Osteocyte (in vitro differentiated cells): ENCODE results near the gene PCSK6. TPM values are rescaled to one million over a fixed set of nuclear protein-coding genes. Genes with fewer than 3 reads are reported as not detected.

Experiments
- DNase-seq: peaks from one replicate; pipeline ENCODE4 v3.0.0; 2021; ENCODE audit warnings: mixed read lengths; ENCODE audit not compliant: unreplicated experiment; ENCODE audit errors: extremely low spot score
- H3K27ac Mint-ChIP-seq: one replicate; pipeline ENCODE4 v1.8.0; 2021; ENCODE audit warnings: mild to moderate bottlenecking, mixed read lengths; ENCODE audit not compliant: unreplicated experiment
- H3K27me3 Mint-ChIP-seq: one replicate; pipeline ENCODE4 v1.8.0; 2021; ENCODE audit warnings: mixed read lengths; ENCODE audit not compliant: unreplicated experiment
- H3K36me3 Mint-ChIP-seq: one replicate; pipeline ENCODE4 v1.8.0; 2021; ENCODE audit warnings: mixed read lengths; ENCODE audit not compliant: unreplicated experiment
- H3K4me1 Mint-ChIP-seq: one replicate; pipeline ENCODE4 v1.8.0; 2021; ENCODE audit warnings: mixed read lengths; ENCODE audit not compliant: unreplicated experiment
- H3K4me3 Mint-ChIP-seq: one replicate; pipeline ENCODE4 v1.8.0; 2021; ENCODE audit warnings: mild to moderate bottlenecking, moderate library complexity, mixed read lengths; ENCODE audit not compliant: unreplicated experiment
- H3K9me3 Mint-ChIP-seq: one replicate; pipeline ENCODE4 v1.8.0; 2021; ENCODE audit warnings: mixed read lengths; ENCODE audit not compliant: unreplicated experiment
- CTCF ChIP-seq: fragments of 200-600 bp; sonication (generic); IDR thresholded peaks from 2 replicates; pipeline ENCODE4 v1.5.0; 2021; ENCODE audit warnings: antibody characterized with exemption, mild to moderate bottlenecking, moderate library complexity
- total RNA-seq: library from RNA; stranded (reverse); gene quantifications from 2 replicates; pipeline ENCODE4 v1.2.1, GENCODE V29; 2021

PCSK6 gene
- total RNA-seq, 1 donor from 2014 or later = 0.43 TPM

GRCh38 chr15:101437209-101437608 lies 52.3 kb downstream of the PCSK6 start:
- TF ChIP-seq CTCF = no peak
- H3K4me3 Mint-ChIP-seq = no peak overlapping the region

GRCh38 chr15:101436526-101436925 lies 53.0 kb downstream of the PCSK6 start:
- Mint-ChIP-seq H3K27ac (no peak overlapping the region), H3K4me3 (no peak overlapping the region), H3K27me3 (peaks cover 10% of the 10 kb centered on the region), H3K9me3 (no peaks in the 10 kb centered on the region), H3K36me3 (no peaks in the 10 kb centered on the region), H3K4me1 (no peaks in the 10 kb centered on the region)
- DNase-seq = peak; percentile 57
- TF ChIP-seq CTCF = no peak

More at GRCh38 chr15:101437209-101437608, 52.3 kb downstream of the PCSK6 start:
- Mint-ChIP-seq H3K4me1 (no peaks in the 10 kb centered on the region), H3K9me3 (no peaks in the 10 kb centered on the region), H3K27ac (no peak overlapping the region), H3K27me3 (peaks cover 12% of the 10 kb centered on the region), H3K36me3 (no peaks in the 10 kb centered on the region)
- DNase-seq = peak; percentile 73

GRCh38 chr15:101435761-101436160 lies 53.7 kb downstream of the PCSK6 start:
- Mint-ChIP-seq H3K36me3 (no peaks in the 10 kb centered on the region), H3K4me1 (no peaks in the 10 kb centered on the region), H3K27ac (no peak overlapping the region), H3K4me3 (no peak overlapping the region), H3K27me3 (peaks cover 10% of the 10 kb centered on the region), H3K9me3 (no peaks in the 10 kb centered on the region)
- no peak for TF ChIP-seq CTCF
- DNase-seq = peak; percentile 57

GRCh38 chr15:101434032-101434920 lies 55.2 kb downstream of the PCSK6 start:
- no peak for TF ChIP-seq CTCF
- peak; percentile 73 for DNase-seq
- Mint-ChIP-seq H3K36me3 (no peaks in the 10 kb centered on the region), H3K4me1 (no peaks in the 10 kb centered on the region), H3K27ac (no peak overlapping the region), H3K4me3 (no peak overlapping the region), H3K27me3 (peaks cover 10% of the 10 kb centered on the region), H3K9me3 (no peaks in the 10 kb centered on the region)

GRCh38 chr15:101433396-101433795 lies 56.1 kb downstream of the PCSK6 start:
- DNase-seq = peak; percentile 79
- Mint-ChIP-seq H3K27me3 (peaks cover 8% of the 10 kb centered on the region), H3K27ac (no peak overlapping the region), H3K4me1 (no peaks in the 10 kb centered on the region), H3K4me3 (no peak overlapping the region), H3K36me3 (no peaks in the 10 kb centered on the region), H3K9me3 (no peaks in the 10 kb centered on the region)
- no peak for TF ChIP-seq CTCF
